CD8-positive, alpha-beta memory T cell (primary cell): ENCODE measurements around the gene LPP. TPM values are rescaled to one million over a fixed set of nuclear protein-coding genes. Genes with fewer than 3 reads are reported as not detected.
A peak's percentile ranks its signal among the peaks of the same experiment; 100 is the strongest.

Experiments used
- CTCF ChIA-PET: fragments of 350-600 bp; sonication (Branson Sonifier 250); formaldehyde crosslinking; loops from one replicate; lab custom pipeline; 2021; ENCODE audit warnings: antibody characterized with exemption; lab: Charles Lee
- POLR2A ChIA-PET: fragments of 350-600 bp; sonication (Branson Sonifier 250); formaldehyde crosslinking; loops from one replicate; lab custom pipeline; 2021; ENCODE audit warnings: antibody characterized with exemption; lab: Charles Lee
- DNase-seq, 5 donors: peaks; one replicate each; pipeline versions ENCODE4 v3.0.0 to v3.0.0-alpha.2; 2020 to 2022; ENCODE audit warnings: mixed read lengths in 1 of 5
- H3K27ac ChIP-seq: one replicate; pipeline ENCODE4 v1.7.0; 2013; ENCODE audit warnings: low read depth, mild to moderate bottlenecking, low read length, moderate library complexity
- H3K27me3 ChIP-seq: 2 replicates; pipeline ENCODE4 v1.7.0; 2013; ENCODE audit warnings: low read length, mild to moderate bottlenecking; ENCODE audit not compliant: insufficient read depth, poor library complexity, severe bottlenecking
- H3K36me3 ChIP-seq: 2 replicates; pipeline ENCODE4 v1.7.0; 2013; ENCODE audit warnings: mild to moderate bottlenecking, low read length, moderate library complexity; ENCODE audit not compliant: insufficient read depth
- H3K4me1 ChIP-seq: 2 replicates; pipeline ENCODE4 v1.7.0; 2013; ENCODE audit warnings: mild to moderate bottlenecking, low read length, moderate library complexity; ENCODE audit not compliant: insufficient read depth
- H3K4me3 ChIP-seq: 2 replicates; pipeline ENCODE4 v1.7.0; 2013; ENCODE audit warnings: mild to moderate bottlenecking, low read length
- H3K9me3 ChIP-seq: 2 replicates; pipeline ENCODE4 v1.7.0; 2013; ENCODE audit warnings: mild to moderate bottlenecking, low read length
- H3K27ac Mint-ChIP-seq, 8 donors: one replicate each; pipeline ENCODE4 v1.8.0; 2020 to 2021; ENCODE audit warnings: mixed read lengths in 8 of 8, mild to moderate bottlenecking in 6 of 8, inconsistent platforms in 3 of 8, moderate library complexity in 3 of 8
- H3K27me3 Mint-ChIP-seq, 2 donors: one replicate each; pipeline ENCODE4 v1.8.0; 2020 to 2021; ENCODE audit warnings: mixed read lengths in 2 of 2, mild to moderate bottlenecking in 1 of 2, moderate library complexity in 1 of 2
- H3K36me3 Mint-ChIP-seq, 3 donors: one replicate each; pipeline ENCODE4 v1.8.0; 2020 to 2021; ENCODE audit warnings: mixed read lengths in 3 of 3, inconsistent platforms in 1 of 3, mild to moderate bottlenecking in 1 of 3
- H3K4me1 Mint-ChIP-seq, 3 donors: one replicate each; pipeline ENCODE4 v1.8.0; 2020 to 2021; ENCODE audit warnings: mixed read lengths in 3 of 3, inconsistent platforms in 1 of 3, mild to moderate bottlenecking in 1 of 3
- H3K4me3 Mint-ChIP-seq, 7 donors: one replicate each; pipeline ENCODE4 v1.8.0; 2020 to 2021; ENCODE audit warnings: mixed read lengths in 7 of 7, mild to moderate bottlenecking in 6 of 7, moderate library complexity in 4 of 7, inconsistent platforms in 2 of 7
- H3K9me3 Mint-ChIP-seq, 5 donors: one replicate each; pipeline ENCODE4 v1.8.0; 2020 to 2022; ENCODE audit warnings: mixed read lengths in 5 of 5, mild to moderate bottlenecking in 3 of 5, moderate library complexity in 2 of 5, inconsistent platforms in 1 of 5
- polyA plus RNA-seq: library from polyadenylated mRNA; unstranded; fragments of 300-500 nt; fragmentation: Illumina TruSeq; gene quantifications from one replicate; pipeline ENCODE4 v1.2.3, GENCODE V29; 2021
- total RNA-seq, 2 experiments: library from RNA; stranded (reverse); gene quantifications; one replicate each; pipeline ENCODE4 v1.2.3, GENCODE V29; 2021

Gene LPP
- total and polyA plus RNA-seq, 3 experiments from 2014 or later: 13.4 to 23.5 (median 18.0) TPM

DNA sequence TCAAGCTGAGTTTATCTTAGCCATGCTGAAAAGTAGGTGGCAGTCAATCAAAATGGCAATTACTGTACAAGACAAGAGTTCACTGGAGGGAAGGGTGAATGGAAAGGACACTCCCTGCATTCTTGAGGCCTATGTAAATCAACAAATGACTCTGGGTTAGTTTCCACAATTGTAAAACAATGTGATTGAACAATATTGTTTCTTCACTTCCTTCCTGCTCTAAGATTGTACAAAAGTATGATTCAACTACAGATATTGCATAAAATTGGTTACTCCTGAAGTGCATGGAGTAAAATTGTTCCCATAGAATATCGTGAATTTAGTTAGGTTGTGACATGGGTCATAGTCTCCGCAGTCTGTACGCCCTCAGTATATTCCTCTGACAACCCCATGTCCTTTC is 277.6 kb downstream of the LPP start:
- ChIA-PET POLR2A (no interaction called here), CTCF (interaction anchor here (0.7 to 1.1 kb wide), 2 partner anchors 10 to 15 kb away, joined by 3 read pairs; no protein-coding TSS in a partner anchor)
- no peak for DNase-seq
- Histone ChIP-seq H3K36me3 (no peaks in the 10 kb centered on the region), H3K9me3 (no peaks in the 10 kb centered on the region), H3K4me1 (no peaks in the 10 kb centered on the region), H3K27ac (no peak overlapping the region), H3K4me3 (no peak overlapping the region), H3K27me3 (no peaks in the 10 kb centered on the region)
- peaks cover 21 to 39% (median 28%) of the 10 kb centered on the region in 3 donors for H3K4me1 Mint-ChIP-seq
- no peak overlapping the region for H3K27ac Mint-ChIP-seq
- H3K9me3 Mint-ChIP-seq: peaks cover 0 to 7% (median 0%) of the 10 kb centered on the region in 5 donors
- H3K4me3 Mint-ChIP-seq: no peak overlapping the region
- peaks cover 0 to under 1% of the 10 kb centered on the region in 2 donors for H3K27me3 Mint-ChIP-seq
- H3K36me3 Mint-ChIP-seq: peaks cover 3 to 18% (median 9%) of the 10 kb centered on the region in 3 donors

DNA sequence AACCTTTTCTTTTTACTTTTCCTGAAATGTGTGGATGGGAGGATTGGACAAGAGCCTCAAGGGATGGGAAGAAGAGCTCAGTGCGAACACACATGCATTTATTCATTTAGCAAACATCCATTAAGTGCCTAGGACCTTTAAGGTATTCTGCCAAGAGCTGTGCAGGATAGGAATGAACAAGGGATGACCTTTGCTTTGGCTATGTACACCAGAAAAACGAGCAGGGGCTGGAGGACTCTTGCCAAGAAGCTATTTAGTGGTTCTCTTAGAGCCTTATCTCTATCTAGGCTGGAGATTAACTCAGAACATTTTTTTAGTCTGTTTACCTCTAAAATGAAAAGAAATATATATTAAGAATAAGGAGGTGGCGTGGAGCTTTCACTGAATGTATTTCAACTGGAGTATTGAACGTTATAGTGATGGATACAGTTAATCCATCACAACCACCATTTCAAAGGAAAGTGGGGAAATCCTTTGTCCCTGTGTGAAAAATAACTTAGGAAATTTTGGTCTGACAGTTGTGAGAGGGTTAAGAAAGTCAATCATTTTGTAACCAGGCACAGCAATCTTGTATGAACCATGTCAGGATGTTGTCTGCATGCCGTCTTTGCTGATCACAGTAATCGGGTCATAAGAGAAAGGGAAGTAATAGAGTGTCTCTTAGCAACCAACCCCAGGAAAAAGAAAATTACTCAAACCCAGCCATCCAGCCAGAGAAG is 279.0 kb downstream of the LPP start:
- ChIA-PET POLR2A (no interaction called here), CTCF (interaction anchor here (1.1 kb wide), 1 partner anchor 11 kb away, joined by 3 read pairs; no protein-coding TSS in a partner anchor)
- H3K36me3 ChIP-seq: no peaks in the 10 kb centered on the region
- Mint-ChIP-seq H3K4me3 (peak overlapping the region in 3 of 7 donors; percentile 7 to 69 (median 17)), H3K27ac (peak overlapping the region in 6 of 8 donors; percentile 20 to 86 (median 44)), H3K27me3 (no peaks in the 10 kb centered on the region), H3K4me1 (peaks cover 25 to 41% (median 33%) of the 10 kb centered on the region in 3 donors), H3K9me3 (no peaks in the 10 kb centered on the region), H3K36me3 (peaks cover 0 to 12% (median 6%) of the 10 kb centered on the region in 3 donors)
- no peak overlapping the region for H3K27ac ChIP-seq
- H3K27me3 ChIP-seq: no peaks in the 10 kb centered on the region
- DNase-seq: no peak
- no peaks in the 10 kb centered on the region for H3K9me3 ChIP-seq
- H3K4me3 ChIP-seq: no peak overlapping the region
- peaks cover 3% of the 10 kb centered on the region for H3K4me1 ChIP-seq

DNA sequence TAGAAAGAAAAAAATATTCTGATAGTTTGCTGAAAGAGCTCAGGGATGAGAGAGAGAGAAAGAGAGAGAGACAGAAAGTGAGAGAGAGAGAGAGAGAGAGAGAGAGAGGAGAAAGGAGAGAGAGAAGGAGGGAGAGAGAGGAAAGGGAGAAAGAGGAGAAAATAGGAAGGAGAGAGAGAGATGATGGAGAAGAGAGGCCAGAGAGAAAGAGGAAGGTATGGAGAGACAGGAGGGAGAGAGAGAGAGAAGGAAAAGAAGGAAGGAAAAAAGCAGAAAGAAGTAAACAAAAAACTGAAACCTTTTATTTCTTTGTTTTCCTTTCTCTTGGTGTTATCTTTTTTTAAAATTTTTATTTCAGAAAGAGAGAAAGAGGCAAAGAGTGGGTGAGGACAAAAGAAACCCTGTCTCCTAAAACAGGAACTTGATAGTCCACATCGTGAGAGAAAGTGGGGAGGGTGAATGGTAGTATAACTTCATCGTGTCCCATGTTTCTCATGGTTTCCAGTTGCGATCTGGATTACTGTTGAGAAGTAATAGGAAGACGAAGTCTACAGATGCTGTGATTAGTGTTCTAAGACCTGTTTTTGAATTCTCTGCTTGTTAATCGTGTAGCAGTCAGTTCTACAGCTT is 279.7 kb downstream of the LPP start:
- H3K9me3 Mint-ChIP-seq: no peaks in the 10 kb centered on the region
- POLR2A ChIA-PET: no interaction called here

DNA sequence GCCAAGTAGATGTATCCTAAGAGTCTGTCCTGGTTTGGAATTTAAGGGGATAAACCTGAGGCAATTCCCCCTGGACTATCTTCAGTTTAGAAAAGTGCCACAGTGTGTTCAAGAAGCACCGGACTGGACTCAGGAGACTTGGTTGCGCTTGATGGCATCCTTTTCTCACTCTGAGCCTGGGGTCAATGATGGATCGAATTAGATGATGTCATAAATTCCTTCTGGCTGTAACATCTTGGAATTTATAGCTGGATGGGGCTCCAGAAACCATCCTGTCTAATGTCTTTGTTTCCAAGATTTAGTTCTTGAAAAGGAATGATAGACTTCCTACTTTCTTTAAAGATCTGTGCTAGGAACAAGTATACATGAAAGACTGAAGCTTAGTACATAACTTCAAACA is 280.6 kb downstream of the LPP start:
- ChIA-PET CTCF (interaction anchor here (0.7 to 1.0 kb wide), 2 partner anchors 694 to 714 kb away, joined by 3 read pairs; no protein-coding TSS in a partner anchor), POLR2A (no interaction called here)
- peaks cover 41 to 57% (median 50%) of the 10 kb centered on the region in 3 donors for H3K4me1 Mint-ChIP-seq
- peaks cover 20% of the 10 kb centered on the region for H3K4me1 ChIP-seq
- peaks cover 0 to 12% (median 6%) of the 10 kb centered on the region in 3 donors for H3K36me3 Mint-ChIP-seq
- no peaks in the 10 kb centered on the region for H3K9me3 Mint-ChIP-seq
- no peak overlapping the region for H3K27ac ChIP-seq
- no peaks in the 10 kb centered on the region for H3K27me3 ChIP-seq
- no peak overlapping the region for H3K4me3 Mint-ChIP-seq
- no peak for DNase-seq
- H3K9me3 ChIP-seq: no peaks in the 10 kb centered on the region
- H3K36me3 ChIP-seq: no peaks in the 10 kb centered on the region
- H3K4me3 ChIP-seq: no peak overlapping the region
- no peak overlapping the region for H3K27ac Mint-ChIP-seq
- H3K27me3 Mint-ChIP-seq: no peaks in the 10 kb centered on the region

More for the DNA sequence above, 279.7 kb downstream of the LPP start:
- Histone ChIP-seq H3K4me1 (peaks cover 10% of the 10 kb centered on the region), H3K27ac (no peak overlapping the region), H3K27me3 (no peaks in the 10 kb centered on the region), H3K9me3 (no peaks in the 10 kb centered on the region), H3K36me3 (no peaks in the 10 kb centered on the region), H3K4me3 (no peak overlapping the region)
- peak overlapping the region in 4 of 7 donors; percentile 7 to 69 (median 25) for H3K4me3 Mint-ChIP-seq
- CTCF ChIA-PET: interaction anchor here (1.0 kb wide), 1 partner anchor 715 kb away, joined by 3 read pairs; no protein-coding TSS in a partner anchor
- H3K27me3 Mint-ChIP-seq: no peaks in the 10 kb centered on the region
- H3K36me3 Mint-ChIP-seq: peaks cover 0 to 12% (median 6%) of the 10 kb centered on the region in 3 donors
- peaks cover 32 to 47% (median 40%) of the 10 kb centered on the region in 3 donors for H3K4me1 Mint-ChIP-seq
- DNase-seq: no peak
- peak overlapping the region in 5 of 8 donors; percentile 20 to 77 (median 41) for H3K27ac Mint-ChIP-seq

DNA sequence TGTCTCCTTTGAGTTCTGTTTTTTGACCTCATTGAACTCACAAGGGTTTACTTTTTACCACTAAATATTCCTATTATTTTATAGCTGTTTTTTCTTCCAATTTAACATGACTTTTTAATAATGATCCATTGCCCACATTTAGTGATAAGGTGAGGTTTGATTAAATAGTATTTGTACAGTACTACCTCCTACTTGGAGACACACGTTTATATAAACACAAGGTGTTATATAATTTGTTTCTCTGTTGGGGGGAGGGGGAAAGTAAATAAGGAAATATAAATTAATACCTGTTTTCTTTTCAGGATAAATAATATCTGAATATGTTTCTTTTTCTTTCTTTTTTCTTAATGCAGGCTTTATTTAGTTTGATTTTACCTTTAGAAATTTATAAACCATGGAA is 281.3 kb downstream of the LPP start:
- H3K4me3 Mint-ChIP-seq: no peak overlapping the region
- Histone ChIP-seq H3K4me1 (peaks cover 26% of the 10 kb centered on the region), H3K27ac (no peak overlapping the region), H3K4me3 (no peak overlapping the region), H3K36me3 (no peaks in the 10 kb centered on the region), H3K9me3 (no peaks in the 10 kb centered on the region), H3K27me3 (no peaks in the 10 kb centered on the region)
- H3K27ac Mint-ChIP-seq: no peak overlapping the region
- H3K4me1 Mint-ChIP-seq: peaks cover 47 to 64% (median 56%) of the 10 kb centered on the region in 3 donors
- no peak for DNase-seq
- ChIA-PET CTCF (interaction anchor here (0.7 kb wide), 1 partner anchor 694 kb away, joined by 3 read pairs; no protein-coding TSS in a partner anchor), POLR2A (no interaction called here)
- H3K36me3 Mint-ChIP-seq: peaks cover 0 to 11% (median 5%) of the 10 kb centered on the region in 3 donors
- H3K27me3 Mint-ChIP-seq: no peaks in the 10 kb centered on the region
- H3K9me3 Mint-ChIP-seq: no peaks in the 10 kb centered on the region

DNA sequence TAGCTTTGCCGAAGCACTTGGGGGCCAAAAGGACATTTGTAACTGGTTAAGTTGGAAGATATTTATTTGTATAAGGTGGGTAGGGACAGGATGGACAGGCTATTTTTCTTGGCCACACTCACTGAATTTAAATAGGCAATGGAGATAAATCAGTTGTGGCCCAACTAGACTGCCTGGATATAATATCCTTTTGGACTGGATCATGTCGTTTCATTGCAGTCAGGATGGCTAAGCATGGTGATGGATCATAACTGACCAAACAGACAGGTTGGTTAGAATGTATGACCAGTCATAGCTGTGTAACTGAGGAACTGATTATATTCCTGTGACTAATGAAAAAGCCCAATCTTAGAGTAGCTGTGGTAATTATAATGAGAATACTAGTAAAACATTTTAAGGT is 284.0 kb downstream of the LPP start:
- H3K36me3 ChIP-seq: no peaks in the 10 kb centered on the region
- ChIA-PET CTCF (no interaction called here), POLR2A (no interaction called here)
- H3K36me3 Mint-ChIP-seq: peaks cover 0 to 5% (median 3%) of the 10 kb centered on the region in 3 donors
- H3K27me3 Mint-ChIP-seq: no peaks in the 10 kb centered on the region
- no peaks in the 10 kb centered on the region for H3K9me3 ChIP-seq
- H3K27me3 ChIP-seq: no peaks in the 10 kb centered on the region
- peak overlapping the region in 1 of 7 donors; percentile 41 for H3K4me3 Mint-ChIP-seq
- DNase-seq: no peak
- no peak overlapping the region for H3K4me3 ChIP-seq
- no peaks in the 10 kb centered on the region for H3K9me3 Mint-ChIP-seq
- peaks cover 28% of the 10 kb centered on the region for H3K4me1 ChIP-seq
- H3K27ac Mint-ChIP-seq: no peak overlapping the region
- H3K4me1 Mint-ChIP-seq: peaks cover 56 to 67% (median 65%) of the 10 kb centered on the region in 3 donors
- no peak overlapping the region for H3K27ac ChIP-seq

DNA sequence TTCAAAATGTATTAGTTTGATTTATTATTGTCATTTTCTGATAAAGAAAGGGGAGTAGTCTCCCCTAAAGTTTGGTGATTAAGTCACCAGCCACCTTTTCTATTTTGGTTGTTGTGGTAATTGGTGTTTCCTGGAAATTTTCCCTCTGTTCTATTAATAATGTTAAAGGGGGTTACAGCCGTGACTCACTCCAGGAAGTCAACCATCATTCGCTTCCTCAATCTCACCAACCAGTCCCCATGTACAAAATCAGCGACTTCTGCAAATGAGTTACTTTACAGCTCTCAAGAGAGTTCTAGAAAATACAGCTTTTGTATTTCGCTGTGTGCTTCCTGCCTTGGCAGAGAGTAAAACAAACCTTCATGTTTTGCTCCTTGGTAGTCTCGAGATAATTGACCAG is 285.1 kb downstream of the LPP start:
- H3K9me3 Mint-ChIP-seq: no peaks in the 10 kb centered on the region
- ChIA-PET POLR2A (no interaction called here), CTCF (no interaction called here)
- no peaks in the 10 kb centered on the region for H3K36me3 ChIP-seq
- peak in 2 of 5 donors; percentile 8 to 46 for DNase-seq
- peaks cover 57 to 68% (median 64%) of the 10 kb centered on the region in 3 donors for H3K4me1 Mint-ChIP-seq
- no peaks in the 10 kb centered on the region for H3K27me3 ChIP-seq
- H3K27ac ChIP-seq: peak overlapping the region; percentile 7
- peak overlapping the region; percentile 30 to 73 (median 65) for H3K4me3 Mint-ChIP-seq
- peaks cover 0 to 7% (median 5%) of the 10 kb centered on the region in 3 donors for H3K36me3 Mint-ChIP-seq
- no peaks in the 10 kb centered on the region for H3K27me3 Mint-ChIP-seq
- H3K27ac Mint-ChIP-seq: peak overlapping the region; percentile 41 to 84 (median 66)
- H3K4me3 ChIP-seq: peak overlapping the region; percentile 20
- peaks cover 28% of the 10 kb centered on the region for H3K4me1 ChIP-seq
- H3K9me3 ChIP-seq: no peaks in the 10 kb centered on the region
